Kidney epithelial cell (primary cell): ENCODE measurements around the gene RAB28. TPM values are rescaled to one million over a fixed set of nuclear protein-coding genes. Genes with fewer than 3 reads are reported as not detected.
"Not testable (repeated sequence)": the region's sequence is repeated elsewhere in the genome, so short reads cannot be mapped to it uniquely, and the experiment has no call there.

Source experiments
- DNase-seq: peaks from one replicate; pipeline ENCODE4 v3.0.0-alpha.2; 2010; ENCODE audit warnings: low read depth
- H3K27me3 ChIP-seq: 2 replicates; pipeline ENCODE4 v1.6.0; 2011; ENCODE audit warnings: low read length; ENCODE audit not compliant: control insufficient read depth, insufficient read depth
- H3K36me3 ChIP-seq: 2 replicates; pipeline ENCODE4 v1.5.1; 2011; ENCODE audit warnings: low read length; ENCODE audit not compliant: control insufficient read depth, insufficient read depth
- H3K4me3 ChIP-seq: 2 replicates; pipeline ENCODE4 v1.5.1; 2011; ENCODE audit warnings: low read depth, mild to moderate bottlenecking, control low read depth, low read length
- total RNA-seq: library from RNA; depleted of rRNA; stranded (reverse); fragments of >200 nt; gene quantifications from 2 replicates; pipeline ENCODE4 v1.2.3, GENCODE V29; 2015
- TF ChIP-seq, protein P1 (sequence below): IDR thresholded peaks from 2 replicates; pipeline ENCODE4 v1.5.1; 2011; ENCODE audit warnings: mild to moderate bottlenecking, moderate library complexity, low read length, control low read depth, inconsistent platforms; ENCODE audit not compliant: insufficient read depth, poor library complexity, severe bottlenecking

Gene RAB28
- total RNA-seq, 1 donor from 2014 or later: 17.3 TPM

- Histone ChIP-seq H3K36me3 (no peaks in the 10 kb centered on the region), H3K4me3 (no peak overlapping the region), H3K27me3 (no peaks in the 10 kb centered on the region)
- no peak for DNase-seq
- TF ChIP-seq, protein P1, sequence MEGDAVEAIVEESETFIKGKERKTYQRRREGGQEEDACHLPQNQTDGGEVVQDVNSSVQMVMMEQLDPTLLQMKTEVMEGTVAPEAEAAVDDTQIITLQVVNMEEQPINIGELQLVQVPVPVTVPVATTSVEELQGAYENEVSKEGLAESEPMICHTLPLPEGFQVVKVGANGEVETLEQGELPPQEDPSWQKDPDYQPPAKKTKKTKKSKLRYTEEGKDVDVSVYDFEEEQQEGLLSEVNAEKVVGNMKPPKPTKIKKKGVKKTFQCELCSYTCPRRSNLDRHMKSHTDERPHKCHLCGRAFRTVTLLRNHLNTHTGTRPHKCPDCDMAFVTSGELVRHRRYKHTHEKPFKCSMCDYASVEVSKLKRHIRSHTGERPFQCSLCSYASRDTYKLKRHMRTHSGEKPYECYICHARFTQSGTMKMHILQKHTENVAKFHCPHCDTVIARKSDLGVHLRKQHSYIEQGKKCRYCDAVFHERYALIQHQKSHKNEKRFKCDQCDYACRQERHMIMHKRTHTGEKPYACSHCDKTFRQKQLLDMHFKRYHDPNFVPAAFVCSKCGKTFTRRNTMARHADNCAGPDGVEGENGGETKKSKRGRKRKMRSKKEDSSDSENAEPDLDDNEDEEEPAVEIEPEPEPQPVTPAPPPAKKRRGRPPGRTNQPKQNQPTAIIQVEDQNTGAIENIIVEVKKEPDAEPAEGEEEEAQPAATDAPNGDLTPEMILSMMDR: no peak
Measured at GRCh38 chr4:13415068-13415785, 68.9 kb downstream of the RAB28 start.

DNA sequence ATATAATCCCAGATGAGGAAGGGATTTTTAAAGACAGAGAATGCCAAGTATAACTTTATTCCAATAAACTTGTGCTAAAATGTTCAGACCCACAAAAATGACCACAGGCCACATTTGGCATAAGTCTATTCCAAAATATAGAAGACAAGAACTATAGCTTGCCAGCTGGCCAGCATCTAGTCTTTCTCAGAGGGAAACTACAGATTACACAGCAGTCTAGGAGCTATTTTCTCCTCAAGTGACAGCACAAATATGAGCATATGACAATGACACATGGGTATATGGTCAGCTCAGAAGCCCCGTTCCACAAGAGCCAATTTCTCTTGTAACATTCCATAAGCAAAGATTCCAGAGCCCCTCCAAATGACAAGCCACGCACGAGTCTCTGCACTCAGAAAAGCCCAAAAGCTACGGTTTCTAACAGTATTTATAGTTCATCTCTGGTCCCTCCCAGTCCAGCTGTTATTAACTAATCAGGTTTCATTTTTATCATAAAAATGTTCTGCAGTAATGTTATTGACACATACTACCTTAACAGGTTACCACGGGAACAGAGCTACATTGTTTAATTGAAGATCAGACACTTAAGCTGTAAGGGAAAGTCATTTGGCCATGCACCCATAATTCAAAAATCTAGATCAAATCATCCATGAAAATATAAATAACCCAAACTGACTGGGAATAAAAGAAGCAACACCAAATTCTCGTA is 70.3 kb downstream of the RAB28 start:
- TF ChIP-seq, protein P1: no peak
- no peaks in the 10 kb centered on the region for H3K27me3 ChIP-seq
- no peak overlapping the region for H3K4me3 ChIP-seq
- H3K36me3 ChIP-seq: no peaks in the 10 kb centered on the region
- no peak for DNase-seq

GRCh38 chr4:13411942-13412341 is 72.2 kb downstream of the RAB28 start:
- Histone ChIP-seq H3K36me3 (no peaks in the 10 kb centered on the region), H3K27me3 (no peaks in the 10 kb centered on the region), H3K4me3 (no peak overlapping the region)
- no peak for DNase-seq
- TF ChIP-seq, protein P1: no peak

DNA sequence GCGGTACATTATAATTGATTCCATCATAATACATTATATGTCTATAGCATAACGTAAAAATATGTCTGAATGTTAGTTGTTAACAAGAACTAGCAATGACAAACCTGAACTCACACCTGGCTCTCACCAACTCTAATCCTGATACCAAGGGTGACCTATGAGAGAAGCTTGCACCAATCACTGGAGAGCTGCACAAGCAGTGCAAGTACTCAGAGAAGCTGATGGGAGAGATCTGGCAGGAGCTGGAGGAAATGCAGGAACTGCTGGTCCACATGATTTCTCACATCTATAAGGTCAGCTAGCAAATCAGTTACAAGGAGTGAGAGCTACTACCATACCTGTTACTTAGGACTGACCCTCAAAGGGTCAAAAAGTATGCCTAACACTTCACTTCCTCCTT is 74.8 kb downstream of the RAB28 start:
- Histone ChIP-seq H3K4me3 (no peak overlapping the region), H3K27me3 (no peaks in the 10 kb centered on the region), H3K36me3 (no peaks in the 10 kb centered on the region)
- no peak for DNase-seq
- TF ChIP-seq, protein P1: no peak

DNA sequence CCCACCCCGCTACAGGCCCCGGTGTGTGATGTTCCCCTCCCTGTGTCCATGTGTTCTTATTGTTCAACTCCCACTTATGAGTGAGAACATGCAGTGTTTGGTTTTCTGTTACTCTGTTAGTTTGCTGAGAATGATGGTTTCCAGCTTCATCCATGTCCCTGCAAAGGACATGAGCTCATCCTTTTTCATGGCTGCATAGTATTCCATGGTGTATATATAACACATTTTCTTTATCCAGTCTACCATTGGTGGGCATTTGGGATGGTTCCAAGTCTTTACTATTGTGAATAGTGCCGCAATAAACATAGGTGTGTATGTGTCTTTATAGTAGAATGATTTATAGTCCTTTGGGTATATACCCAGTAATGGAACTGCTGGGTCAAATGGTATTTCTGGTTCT is 78.0 kb downstream of the RAB28 start:
- not testable (repeated sequence) for H3K27me3 ChIP-seq, DNase-seq, H3K4me3 ChIP-seq, H3K36me3 ChIP-seq

- Histone ChIP-seq H3K4me3 (no peak overlapping the region), H3K27me3 (no peaks in the 10 kb centered on the region), H3K36me3 (no peaks in the 10 kb centered on the region)
- TF ChIP-seq, protein P1: no peak
- DNase-seq: no peak
Measured at GRCh38 chr4:13403833-13404232, 80.3 kb downstream of the RAB28 start.
